Progenitor cell of endocrine pancreas (in vitro differentiated cells): ENCODE data around the gene SRI. TPM values are rescaled to one million over a fixed set of nuclear protein-coding genes. Genes with fewer than 3 reads are reported as not detected.

Source experiments
- DNase-seq: peaks from one replicate; pipeline ENCODE4 v3.0.0; 2021; ENCODE audit warnings: low spot score; ENCODE audit not compliant: unreplicated experiment
- H3K27ac Mint-ChIP-seq: 2 replicates; pipeline ENCODE4 v1.8.0; 2021; ENCODE audit warnings: mild to moderate bottlenecking, moderate library complexity, mixed read lengths
- H3K27me3 Mint-ChIP-seq: 2 replicates; pipeline ENCODE4 v1.8.0; 2021; ENCODE audit warnings: mixed read lengths
- H3K36me3 Mint-ChIP-seq: 2 replicates; pipeline ENCODE4 v1.8.0; 2022; ENCODE audit warnings: mixed read lengths; ENCODE audit not compliant: insufficient read depth
- H3K4me1 Mint-ChIP-seq: 2 replicates; pipeline ENCODE4 v1.8.0; 2021; ENCODE audit warnings: low read depth, mixed read lengths
- H3K4me3 Mint-ChIP-seq: 2 replicates; pipeline ENCODE4 v1.8.0; 2021; ENCODE audit warnings: low read depth, mild to moderate bottlenecking, moderate library complexity, mixed read lengths
- H3K9me3 Mint-ChIP-seq: 2 replicates; pipeline ENCODE4 v1.8.0; 2021; ENCODE audit warnings: low read depth, mixed read lengths
- total RNA-seq: library from RNA; stranded (reverse); gene quantifications from 2 replicates; pipeline ENCODE4 v1.2.1, GENCODE V29; 2021
- TF ChIP-seq, protein P1 (sequence below): fragments of 200-600 bp; sonication (generic); IDR thresholded peaks from one replicate; pipeline ENCODE4 v1.5.0; 2021; ENCODE audit warnings: antibody characterized with exemption, mild to moderate bottlenecking; ENCODE audit not compliant: unreplicated experiment

The SRI gene
- total RNA-seq, 1 donor from 2014 or later = 126 TPM

DNA sequence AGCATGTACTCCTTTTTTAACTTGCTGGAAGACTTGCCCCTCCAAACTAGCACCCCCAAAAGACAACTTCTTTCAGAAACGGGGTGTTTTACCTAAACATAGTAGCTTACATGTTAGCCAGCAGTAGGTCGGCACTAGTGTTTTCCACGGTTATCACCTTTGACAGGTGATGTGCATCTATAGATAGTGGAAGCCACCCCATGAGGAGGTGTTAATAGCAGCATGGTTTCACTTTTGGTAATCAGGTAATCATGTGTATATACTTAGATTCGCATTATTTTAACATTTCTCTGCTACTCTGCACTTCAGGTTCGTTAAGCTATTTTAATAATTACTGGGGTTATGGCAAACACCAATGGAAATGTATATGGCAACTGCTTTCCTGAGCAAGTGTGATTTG lies 17.6 kb downstream of the SRI start:
- Mint-ChIP-seq H3K27me3 (no peaks in the 10 kb centered on the region), H3K4me1 (no peaks in the 10 kb centered on the region), H3K36me3 (peaks cover 16% of the 10 kb centered on the region), H3K27ac (no peak overlapping the region), H3K9me3 (no peaks in the 10 kb centered on the region), H3K4me3 (no peak overlapping the region)
- no peak for DNase-seq
- TF ChIP-seq, protein P1, sequence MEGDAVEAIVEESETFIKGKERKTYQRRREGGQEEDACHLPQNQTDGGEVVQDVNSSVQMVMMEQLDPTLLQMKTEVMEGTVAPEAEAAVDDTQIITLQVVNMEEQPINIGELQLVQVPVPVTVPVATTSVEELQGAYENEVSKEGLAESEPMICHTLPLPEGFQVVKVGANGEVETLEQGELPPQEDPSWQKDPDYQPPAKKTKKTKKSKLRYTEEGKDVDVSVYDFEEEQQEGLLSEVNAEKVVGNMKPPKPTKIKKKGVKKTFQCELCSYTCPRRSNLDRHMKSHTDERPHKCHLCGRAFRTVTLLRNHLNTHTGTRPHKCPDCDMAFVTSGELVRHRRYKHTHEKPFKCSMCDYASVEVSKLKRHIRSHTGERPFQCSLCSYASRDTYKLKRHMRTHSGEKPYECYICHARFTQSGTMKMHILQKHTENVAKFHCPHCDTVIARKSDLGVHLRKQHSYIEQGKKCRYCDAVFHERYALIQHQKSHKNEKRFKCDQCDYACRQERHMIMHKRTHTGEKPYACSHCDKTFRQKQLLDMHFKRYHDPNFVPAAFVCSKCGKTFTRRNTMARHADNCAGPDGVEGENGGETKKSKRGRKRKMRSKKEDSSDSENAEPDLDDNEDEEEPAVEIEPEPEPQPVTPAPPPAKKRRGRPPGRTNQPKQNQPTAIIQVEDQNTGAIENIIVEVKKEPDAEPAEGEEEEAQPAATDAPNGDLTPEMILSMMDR = no peak

DNA sequence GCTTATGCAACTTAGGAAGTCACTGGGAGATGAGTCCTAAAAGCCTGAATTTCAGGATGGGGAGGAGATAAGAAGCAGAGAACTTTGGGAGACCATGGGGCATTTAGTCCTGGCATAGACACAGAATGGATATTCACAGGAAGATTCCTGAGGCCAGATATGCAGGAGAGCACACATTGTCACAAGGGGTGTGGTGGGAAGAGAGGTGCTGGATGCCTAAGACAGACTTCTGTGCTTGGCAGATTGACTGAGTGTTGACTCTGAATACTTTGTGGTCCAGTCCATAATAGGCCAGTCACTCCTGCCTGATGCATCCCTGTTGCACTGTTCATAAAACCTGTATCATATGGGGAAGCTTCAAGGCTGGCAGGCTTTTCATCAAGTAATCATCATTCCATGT lies 18.5 kb downstream of the SRI start:
- Mint-ChIP-seq H3K4me1 (no peaks in the 10 kb centered on the region), H3K36me3 (peaks cover 13% of the 10 kb centered on the region), H3K27ac (no peak overlapping the region), H3K9me3 (no peaks in the 10 kb centered on the region), H3K4me3 (no peak overlapping the region), H3K27me3 (no peaks in the 10 kb centered on the region)
- DNase-seq = no peak
- TF ChIP-seq, protein P1 = no peak

DNA sequence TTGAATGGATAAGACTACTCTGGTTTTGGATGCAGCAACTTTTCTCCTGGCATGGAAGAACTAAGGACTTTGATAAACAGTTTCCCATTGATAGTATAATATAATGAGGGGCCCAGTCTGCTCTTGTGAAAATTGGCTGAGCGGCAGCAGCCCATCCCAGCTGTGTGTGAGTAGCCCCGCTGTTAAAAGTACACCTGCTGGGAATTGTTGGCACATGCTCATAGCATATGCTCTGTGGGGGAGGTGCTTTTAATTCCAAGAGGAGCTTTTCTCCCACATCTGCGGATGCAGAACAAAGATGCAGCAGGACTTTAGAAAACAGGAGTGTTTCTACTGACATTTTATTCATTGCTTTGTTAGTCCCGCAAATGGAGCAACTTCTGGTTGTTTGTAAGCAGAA lies 19.0 kb downstream of the SRI start:
- H3K36me3 Mint-ChIP-seq = peaks cover 11% of the 10 kb centered on the region
- H3K27ac Mint-ChIP-seq = no peak overlapping the region
- TF ChIP-seq, protein P1 = no peak
- H3K27me3 Mint-ChIP-seq = no peaks in the 10 kb centered on the region
- no peak overlapping the region for H3K4me3 Mint-ChIP-seq
- no peak for DNase-seq
- H3K4me1 Mint-ChIP-seq = no peaks in the 10 kb centered on the region
- H3K9me3 Mint-ChIP-seq = no peaks in the 10 kb centered on the region

DNA sequence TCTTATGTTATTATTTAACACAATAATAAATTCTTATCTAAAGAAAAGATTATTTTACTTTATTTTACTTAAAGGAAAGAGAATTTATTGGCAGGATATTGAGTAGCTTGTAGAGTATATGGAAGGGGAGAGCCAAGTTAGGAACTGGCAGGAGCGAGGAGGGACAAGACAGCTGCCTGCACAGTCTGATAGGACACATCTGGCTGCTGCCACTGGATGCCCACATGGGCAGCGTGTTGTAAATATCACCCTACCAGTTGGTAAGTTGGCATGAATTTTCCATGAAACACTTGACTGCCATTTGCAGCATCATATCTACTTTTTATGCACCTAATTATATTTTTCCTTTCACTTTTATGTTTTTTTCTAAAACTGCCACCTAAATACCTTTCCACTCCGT lies 19.6 kb downstream of the SRI start:
- H3K36me3 Mint-ChIP-seq = peaks cover 11% of the 10 kb centered on the region
- no peaks in the 10 kb centered on the region for H3K27me3 Mint-ChIP-seq
- no peaks in the 10 kb centered on the region for H3K9me3 Mint-ChIP-seq
- no peak for DNase-seq
- TF ChIP-seq, protein P1 = no peak
- no peak overlapping the region for H3K4me3 Mint-ChIP-seq
- H3K27ac Mint-ChIP-seq = no peak overlapping the region
- no peaks in the 10 kb centered on the region for H3K4me1 Mint-ChIP-seq

DNA sequence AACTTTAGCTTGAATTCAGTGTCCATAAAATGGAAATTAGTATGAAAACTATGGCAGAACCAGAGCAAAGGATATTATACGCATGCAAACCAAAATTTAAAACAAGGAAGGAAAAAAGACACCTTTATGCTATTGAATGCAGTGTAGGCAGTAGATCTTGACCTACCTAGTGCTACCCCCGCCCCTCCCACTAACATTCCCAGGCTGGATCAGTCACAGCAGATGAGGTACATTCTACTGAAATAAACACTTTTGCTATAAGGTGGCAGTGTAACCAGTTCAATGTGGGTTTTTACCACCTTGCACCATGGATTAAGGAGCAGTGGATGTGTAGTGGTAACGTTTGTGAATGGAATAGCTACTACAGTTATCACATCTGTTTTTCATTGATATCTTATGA lies 27.9 kb downstream of the SRI start:
- H3K9me3 Mint-ChIP-seq = peaks cover 4% of the 10 kb centered on the region
- H3K4me1 Mint-ChIP-seq = no peaks in the 10 kb centered on the region
- no peak overlapping the region for H3K27ac Mint-ChIP-seq
- no peak overlapping the region for H3K4me3 Mint-ChIP-seq
- no peaks in the 10 kb centered on the region for H3K27me3 Mint-ChIP-seq
- TF ChIP-seq, protein P1 = no peak
- H3K36me3 Mint-ChIP-seq = peaks cover 7% of the 10 kb centered on the region
- DNase-seq = no peak
